ENCODE measurements around the gene INS. TPM values are rescaled to one million over a fixed set of nuclear protein-coding genes. Genes with fewer than 3 reads are reported as not detected.
A peak's percentile ranks its signal among the peaks of the same experiment; 100 is the strongest.
"Not testable (repeated sequence)": the region's sequence is repeated elsewhere in the genome, so short reads cannot be mapped to it uniquely, and the experiment has no call there.

Gene INS
- total RNA-seq, 1 donor, result not detected

DNA sequence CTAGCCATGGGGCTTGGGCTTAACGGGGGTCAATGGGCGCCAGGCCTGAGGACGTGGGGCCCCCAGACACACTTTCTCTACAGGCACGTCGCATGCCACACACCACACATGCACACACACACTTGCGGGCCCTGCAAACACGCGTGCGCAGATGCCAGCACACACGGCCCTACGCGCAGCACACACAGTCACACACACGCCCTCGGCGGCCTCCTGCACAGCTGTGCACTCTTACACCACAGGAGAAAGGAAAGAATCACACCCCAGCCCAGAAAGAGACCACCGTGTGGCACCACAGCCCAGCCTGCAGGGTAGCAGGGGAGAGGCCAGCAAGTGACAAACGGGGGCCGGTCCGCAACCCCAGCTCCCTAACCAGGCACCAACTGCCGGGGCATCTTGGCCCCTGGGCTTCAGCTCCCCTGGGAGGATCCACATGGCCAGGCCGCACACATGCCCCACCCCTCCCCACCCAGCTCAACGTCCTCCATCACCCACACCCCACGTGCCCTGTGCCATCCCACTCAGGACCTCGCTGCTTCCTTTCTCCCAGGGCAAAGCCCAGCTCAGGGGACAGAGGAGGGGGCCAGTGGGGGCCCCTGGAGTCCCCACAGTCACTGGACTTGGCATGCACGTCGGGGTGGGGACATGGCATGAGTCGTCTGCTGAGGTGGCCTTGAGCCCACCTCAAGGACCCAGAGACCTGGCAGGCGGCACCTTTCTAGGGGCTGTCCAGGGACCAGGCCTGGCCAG, 36.9 kb upstream of the INS start:
- TF ChIP-seq CTCF (IDR thresholded peaks at IDR 0.05; ENCODE audit: insufficient read depth, low read length), result no peak
- no peak for DNase-seq (ENCODE audit: low read depth)
- no peak overlapping the region for H3K4me3 ChIP-seq (ENCODE audit: low read depth, low read length)

DNA sequence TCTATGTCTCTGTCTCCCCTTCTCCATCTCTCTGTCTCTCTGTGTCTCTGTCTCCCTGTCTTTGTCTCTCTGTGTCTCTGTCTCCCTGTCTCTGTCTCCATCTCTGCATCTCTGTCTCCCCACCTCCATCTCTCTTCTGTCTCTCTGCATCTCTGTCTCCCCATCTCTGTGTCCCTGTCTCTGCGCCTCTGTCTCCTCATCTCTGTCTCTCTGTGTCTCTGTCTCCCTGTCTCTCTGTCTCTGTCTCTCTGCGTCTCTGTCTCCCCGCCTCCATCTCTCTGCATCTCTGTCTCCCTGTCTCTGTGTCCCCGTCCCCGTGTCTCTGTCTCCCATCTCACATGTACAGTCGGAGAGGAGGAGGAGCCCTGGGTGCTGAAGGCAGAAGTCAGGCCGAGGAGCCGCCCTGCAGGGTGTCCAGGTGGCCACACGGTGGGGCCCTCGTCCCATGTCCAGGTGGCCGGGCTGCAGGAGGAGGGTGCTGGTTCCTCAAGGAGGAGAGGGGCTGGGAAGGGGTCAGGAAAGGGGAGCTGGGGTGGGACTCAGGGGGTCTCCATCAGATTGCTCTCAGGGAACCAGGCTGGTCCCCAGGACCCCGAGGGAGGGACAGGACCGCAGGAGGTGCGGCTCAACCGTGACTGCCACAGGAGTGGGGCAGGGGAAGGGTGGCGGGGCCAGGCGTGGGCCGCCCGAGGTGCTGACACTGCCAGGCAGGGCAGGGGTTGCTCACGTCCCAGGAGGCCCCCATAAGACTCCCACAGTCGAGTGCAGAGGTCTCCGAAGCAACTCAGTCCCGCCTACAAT, 36.2 kb upstream of the INS start:
- no peak overlapping the region for H3K4me3 ChIP-seq (ENCODE audit: low read depth, low read length)
- peak; percentile 52 for DNase-seq (ENCODE audit: low read depth)
- TF ChIP-seq CTCF (IDR thresholded peaks at IDR 0.05; ENCODE audit: insufficient read depth, low read length), result peak; percentile 85

- no peak overlapping the region for H3K4me3 ChIP-seq (ENCODE audit: low read depth, low read length)
- no peak for DNase-seq (ENCODE audit: low read depth)
- no peak for TF ChIP-seq CTCF (IDR thresholded peaks at IDR 0.05; ENCODE audit: insufficient read depth, low read length)
Observed at GRCh38 chr11:2195756-2196088, 34.7 kb upstream of the INS start.

DNA sequence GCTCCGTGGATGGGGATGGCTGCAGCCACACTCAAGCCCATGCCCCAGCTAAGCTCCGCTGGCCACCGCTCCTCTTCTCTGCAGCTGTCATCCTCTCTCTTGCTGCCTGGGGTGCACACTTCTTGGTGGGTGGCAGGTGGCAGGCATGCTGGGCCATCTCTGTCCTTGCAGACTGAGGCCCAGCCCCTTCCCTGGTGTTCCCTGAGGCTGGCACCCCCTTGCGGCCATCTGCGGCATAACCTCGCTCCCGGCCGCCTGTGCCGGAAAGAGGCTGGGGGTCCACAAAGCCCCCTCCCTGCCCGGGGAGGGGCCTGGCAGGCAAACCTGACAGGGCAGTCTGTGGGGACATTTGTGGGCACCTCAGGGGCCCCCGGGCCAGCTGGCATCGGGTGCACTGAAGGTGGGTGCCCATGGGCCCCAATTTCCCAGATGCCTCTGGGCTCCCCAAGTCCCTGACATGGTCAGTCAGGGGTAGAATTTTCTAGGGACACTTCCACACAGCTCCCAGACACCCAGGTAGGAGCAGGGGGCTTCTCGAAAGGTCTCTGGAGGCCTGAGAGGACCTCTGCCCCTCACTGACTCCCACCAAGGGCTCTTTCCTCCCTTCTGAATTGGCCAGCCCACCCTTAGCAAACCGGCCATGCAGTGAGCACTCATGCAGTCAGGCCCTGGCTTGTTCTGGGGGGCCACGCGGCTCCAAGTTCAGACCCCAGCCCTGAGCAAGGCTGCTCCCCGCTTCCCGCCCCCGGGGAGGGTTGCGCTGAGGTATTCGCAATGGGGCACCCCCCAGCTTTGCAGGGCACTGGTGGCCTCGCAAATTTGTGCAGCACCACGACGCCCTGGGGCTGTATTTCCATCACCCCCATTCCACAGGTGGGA, 34.1 kb upstream of the INS start:
- TF ChIP-seq CTCF (IDR thresholded peaks at IDR 0.05; ENCODE audit: insufficient read depth, low read length), result peak; percentile 87
- DNase-seq (ENCODE audit: low read depth), result peak; percentile 15
- no peak overlapping the region for H3K4me3 ChIP-seq (ENCODE audit: low read depth, low read length)

DNA sequence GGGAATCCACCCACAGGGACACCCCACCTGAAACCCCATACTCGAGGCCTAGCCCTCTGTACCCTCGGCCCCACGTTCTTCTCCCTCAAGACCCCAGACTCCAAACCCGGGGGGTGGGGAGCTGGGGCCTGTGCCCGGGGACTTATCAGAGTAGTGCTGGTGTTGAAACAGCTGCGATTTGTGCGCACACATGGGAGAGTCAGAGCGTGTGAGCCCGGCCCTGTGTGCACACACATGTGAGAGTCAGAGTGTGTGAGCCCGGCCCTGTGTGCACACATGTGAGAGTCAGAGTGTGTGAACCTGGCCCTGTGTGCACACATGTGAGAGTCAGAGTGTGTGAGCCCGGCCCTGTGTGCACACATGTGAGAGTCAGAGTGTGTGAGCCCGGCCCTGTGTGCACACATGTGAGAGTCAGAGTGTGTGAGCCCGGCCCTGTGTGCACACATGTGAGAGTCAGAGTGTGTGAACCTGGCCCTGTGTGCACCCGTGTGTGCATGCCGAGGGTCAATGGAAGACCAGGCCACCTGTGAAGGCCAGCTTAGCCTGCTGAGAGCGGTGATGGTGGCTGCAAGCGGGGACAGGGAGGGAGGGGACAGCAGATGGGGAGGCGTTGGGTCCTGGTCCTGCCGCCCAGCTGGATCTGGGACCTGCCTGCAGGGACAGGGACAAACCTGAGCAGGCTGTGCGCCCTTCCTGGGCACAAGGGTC, 33.0 kb upstream of the INS start:
- not testable (repeated sequence) for H3K4me3 ChIP-seq (ENCODE audit: low read depth, low read length); DNase-seq (ENCODE audit: low read depth)

GRCh38 chr11:2193099-2193887, 32.3 kb upstream of the INS start:
- H3K4me3 ChIP-seq (ENCODE audit: low read depth, low read length), result no peak overlapping the region
- DNase-seq (ENCODE audit: low read depth), result no peak
- no peak for TF ChIP-seq CTCF (IDR thresholded peaks at IDR 0.05; ENCODE audit: insufficient read depth, low read length)
